GM20431 (cell line): ENCODE measurements around the gene SHISA9.

ENCODE experiments used
- in situ Hi-C: fragments of 300-500 bp; cut with MseI, MboI; formaldehyde crosslinking; loops from one replicate; pipeline ENCODE4 v1.15.0; 2020; ENCODE audit warnings: low sequenced_read_pairs; ENCODE audit not compliant: unreplicated experiment

The SHISA9 gene

GRCh38 chr16:12998361-12999085 is 97.1 kb downstream of the SHISA9 start:
- in situ Hi-C loops, result no loop called here

DNA sequence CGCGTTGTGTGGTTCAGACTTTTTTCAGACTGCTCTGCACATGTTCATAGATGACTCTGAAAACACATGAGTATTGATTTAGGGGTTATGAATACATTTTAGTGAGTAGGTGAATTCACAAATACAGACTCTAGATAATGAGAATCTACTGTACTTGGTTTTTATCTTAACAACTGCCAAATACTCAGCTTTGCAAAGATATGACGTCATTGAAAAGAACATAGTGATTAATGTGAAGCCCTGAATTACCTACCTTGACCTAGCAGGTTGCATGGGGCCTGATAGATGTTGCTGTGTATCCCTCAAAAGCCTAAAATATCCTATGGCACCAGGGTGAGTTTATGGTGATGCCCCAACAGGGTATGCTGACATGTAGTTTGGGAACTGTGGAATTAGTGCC is 98.0 kb downstream of the SHISA9 start:
- in situ Hi-C loops, result no loop called here

GRCh38 chr16:13005721-13006247 is 104.4 kb downstream of the SHISA9 start:
- in situ Hi-C loops, result no loop called here

DNA sequence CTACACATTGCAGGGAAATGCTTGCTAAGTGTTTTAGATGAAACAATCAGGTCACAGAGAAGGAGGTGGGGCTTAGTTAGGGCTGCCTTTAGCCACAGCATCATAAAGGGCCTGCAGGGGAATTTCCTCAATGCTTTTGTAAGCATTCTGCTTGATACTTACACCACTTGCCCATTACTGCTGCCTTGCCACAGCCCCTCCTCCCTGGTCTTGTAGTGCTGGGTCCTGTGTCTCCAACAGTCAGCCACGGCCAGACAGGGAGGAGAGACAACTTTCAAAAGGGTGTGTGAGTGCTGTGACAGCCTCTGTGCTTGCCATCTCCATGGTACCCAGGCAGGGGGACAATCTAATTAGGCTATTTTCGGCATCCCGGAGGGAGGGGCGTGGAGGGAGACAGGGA is 111.2 kb downstream of the SHISA9 start:
- in situ Hi-C loops, result no loop called here

DNA sequence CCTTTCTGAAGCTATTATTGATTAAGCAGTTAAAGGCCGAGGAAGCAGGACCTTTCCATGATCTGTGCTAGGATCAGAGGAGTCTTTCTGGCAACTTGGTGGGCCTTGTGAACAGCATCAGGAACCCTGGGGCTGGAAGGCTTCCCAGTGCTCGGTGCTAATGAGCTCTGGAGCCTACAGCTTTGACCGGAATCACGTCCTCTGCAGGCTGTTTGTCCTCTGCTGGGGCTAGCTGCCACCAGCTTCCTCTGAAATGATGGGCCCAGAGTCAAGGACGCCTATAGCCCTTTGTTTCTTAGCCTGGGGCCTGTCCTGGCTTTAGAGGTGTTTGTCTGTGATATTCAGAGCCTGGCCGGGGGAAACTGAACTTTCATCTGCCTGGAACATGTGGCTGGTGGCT is 111.6 kb downstream of the SHISA9 start:
- in situ Hi-C loops, result no loop called here

- in situ Hi-C loops, result no loop called here
Measured at GRCh38 chr16:13014476-13014875, 113.1 kb downstream of the SHISA9 start.

GRCh38 chr16:13018026-13018425 is 116.6 kb downstream of the SHISA9 start:
- in situ Hi-C loops, result no loop called here

DNA sequence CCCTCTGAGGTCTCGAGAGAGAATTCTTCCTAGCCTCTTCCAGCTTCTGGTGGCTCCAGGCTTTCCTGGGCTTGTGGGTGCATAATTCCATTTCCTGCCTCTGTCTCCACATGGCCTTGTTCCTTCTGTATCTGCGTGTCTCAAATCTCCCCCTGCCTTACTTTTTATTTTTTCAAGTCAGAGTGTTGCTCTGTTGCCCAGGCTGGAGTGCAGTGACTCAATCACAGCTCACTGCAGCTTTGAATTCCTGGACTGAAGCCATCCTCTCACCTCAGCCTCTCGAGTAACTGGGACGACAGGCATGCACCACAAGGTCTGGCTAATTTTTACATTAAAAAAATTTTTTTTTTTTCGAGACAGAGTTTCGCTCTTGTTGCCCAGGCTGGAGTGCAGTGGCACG is 120.6 kb downstream of the SHISA9 start:
- in situ Hi-C loops, result no loop called here

DNA sequence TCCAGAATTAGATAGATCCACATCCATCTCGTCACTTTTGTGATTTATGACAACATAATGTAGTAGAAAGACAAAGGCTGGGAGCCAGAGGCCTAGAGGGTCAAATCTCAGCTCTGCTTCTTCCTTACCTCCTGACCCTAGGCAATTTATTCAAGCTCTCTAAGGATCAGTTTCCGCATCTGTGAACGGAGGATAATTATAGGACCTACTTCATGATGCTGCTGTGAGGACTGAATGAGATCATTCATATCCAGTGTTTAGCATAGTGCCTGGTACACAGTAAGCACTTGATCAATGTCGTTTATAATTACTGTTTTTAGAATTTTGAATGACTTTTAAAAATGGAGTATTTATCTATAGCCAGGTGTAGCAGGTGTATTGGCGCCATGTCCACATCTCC is 128.4 kb downstream of the SHISA9 start:
- in situ Hi-C loops, result no loop called here

GRCh38 chr16:13030769-13031168 is 129.4 kb downstream of the SHISA9 start:
- in situ Hi-C loops, result no loop called here

GRCh38 chr16:13032911-13033310 is 131.5 kb downstream of the SHISA9 start:
- in situ Hi-C loops, result no loop called here

DNA sequence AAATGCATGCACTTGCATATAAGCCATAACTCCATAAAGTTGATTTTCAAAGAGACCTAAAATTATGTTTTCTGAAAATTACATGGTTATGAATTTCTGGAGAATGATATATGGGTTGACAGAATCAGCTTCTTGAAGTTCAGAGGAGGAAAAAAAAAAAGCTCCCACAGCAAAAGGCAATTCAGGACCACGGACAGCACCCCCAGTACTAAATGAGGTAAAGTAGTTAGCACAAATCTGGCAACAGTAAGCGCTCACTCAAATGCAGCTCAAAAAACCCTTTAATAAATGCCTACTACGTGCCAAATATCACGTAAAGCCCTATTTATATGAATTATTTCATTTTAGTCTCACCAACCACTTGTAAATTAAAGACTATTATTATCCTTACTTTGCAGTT is 135.2 kb downstream of the SHISA9 start:
- in situ Hi-C loops, result no loop called here

DNA sequence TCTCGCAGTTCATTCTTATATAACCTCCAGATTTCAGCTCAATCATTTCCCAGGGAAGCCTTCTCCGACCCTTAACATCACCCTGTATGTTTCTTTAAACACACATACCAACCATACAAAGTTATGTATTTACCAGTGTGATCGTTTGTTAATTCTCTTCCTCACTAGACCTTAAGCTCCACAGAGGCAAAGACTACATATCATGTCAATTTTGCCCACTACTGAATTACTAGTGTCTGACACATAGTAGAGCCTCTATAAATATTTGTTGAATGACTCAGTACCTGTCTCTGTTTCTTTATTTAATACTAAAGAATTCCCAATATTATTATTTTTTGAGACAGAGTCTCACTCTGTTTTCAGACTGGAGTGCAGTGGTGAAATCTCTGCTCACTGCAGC is 137.2 kb downstream of the SHISA9 start:
- in situ Hi-C loops, result no loop called here

GRCh38 chr16:13039526-13039925 is 138.1 kb downstream of the SHISA9 start:
- in situ Hi-C loops, result no loop called here

DNA sequence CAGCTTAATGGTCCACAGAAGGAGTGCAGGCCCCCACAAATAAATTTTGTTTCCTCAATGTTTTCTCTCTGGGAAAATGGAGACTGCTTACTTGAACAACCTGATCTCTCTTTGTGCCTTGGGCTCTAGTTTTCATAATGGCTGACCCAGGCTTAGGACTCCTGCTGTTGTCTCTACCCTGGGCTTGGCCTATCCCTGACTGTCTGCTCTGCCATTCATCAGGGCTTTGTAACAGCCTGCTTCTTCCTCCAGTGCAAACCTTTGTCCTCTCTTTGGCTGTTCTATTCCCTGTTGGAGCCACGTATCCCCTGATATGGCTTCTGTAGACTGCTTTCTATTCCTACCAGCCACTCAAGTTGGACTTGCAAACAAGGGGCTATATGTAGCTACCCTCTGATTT is 139.8 kb downstream of the SHISA9 start:
- in situ Hi-C loops, result no loop called here

DNA sequence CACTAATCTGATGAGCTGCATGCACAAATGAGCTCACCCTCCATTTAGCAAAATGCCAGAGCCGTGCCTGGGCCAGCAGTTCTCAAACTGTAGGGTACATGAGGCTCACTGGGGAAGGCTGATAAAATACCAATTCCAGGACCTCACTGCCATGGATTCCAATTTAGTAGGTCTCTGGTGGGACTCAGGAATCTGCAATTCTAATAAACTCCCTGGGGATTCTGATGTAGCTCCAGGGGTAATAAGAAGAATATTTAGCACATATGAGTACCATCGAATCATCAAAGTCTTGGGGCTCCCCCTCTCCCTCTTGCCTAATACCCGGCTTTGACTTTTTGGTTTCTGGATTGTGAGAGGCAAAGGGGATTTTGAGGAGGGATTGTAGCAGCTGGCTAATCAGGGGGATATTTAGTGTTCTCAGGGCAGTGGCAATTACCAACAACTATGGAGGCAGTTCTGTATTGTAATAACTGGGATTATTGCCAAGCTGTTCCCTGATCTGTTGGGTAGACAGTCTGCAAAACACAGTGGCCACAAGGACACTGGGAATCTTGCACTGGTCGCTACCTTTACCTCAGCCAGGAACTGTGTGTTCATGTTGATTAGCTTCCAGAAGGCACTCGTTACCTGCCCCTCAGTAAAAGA is 140.4 kb downstream of the SHISA9 start:
- in situ Hi-C loops, result no loop called here

- in situ Hi-C loops, result no loop called here
Measured at GRCh38 chr16:13042291-13042685, 140.9 kb downstream of the SHISA9 start.

GRCh38 chr16:13046061-13046821 is 144.8 kb downstream of the SHISA9 start:
- in situ Hi-C loops, result no loop called here

- in situ Hi-C loops, result no loop called here
Measured at GRCh38 chr16:13047276-13047675, 145.9 kb downstream of the SHISA9 start.

GRCh38 chr16:13049688-13050087 is 148.3 kb downstream of the SHISA9 start:
- in situ Hi-C loops, result no loop called here

DNA sequence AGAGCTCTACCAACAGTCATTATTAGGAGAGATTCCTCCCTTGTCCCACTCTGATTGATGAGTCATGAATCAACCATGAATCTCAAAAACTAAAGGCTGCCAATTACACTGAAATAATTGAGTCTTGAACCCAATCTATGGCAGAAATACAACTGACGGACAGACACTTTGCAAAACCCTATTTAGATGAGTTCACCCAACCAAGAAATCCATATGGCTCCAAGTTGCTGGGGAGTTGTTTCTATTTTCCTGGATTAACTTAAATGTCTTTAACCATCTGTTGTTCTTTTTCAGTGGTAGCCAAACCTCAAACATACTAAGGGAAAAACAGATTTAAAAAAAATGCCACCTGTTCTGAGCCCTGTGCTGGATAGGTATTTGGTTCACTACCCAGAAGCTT is 151.0 kb downstream of the SHISA9 start:
- in situ Hi-C loops, result no loop called here
